ENCODE data around the gene INHBA.
A peak's percentile ranks its signal among the peaks of the same experiment; 100 is the strongest.

Gene INHBA

DNA sequence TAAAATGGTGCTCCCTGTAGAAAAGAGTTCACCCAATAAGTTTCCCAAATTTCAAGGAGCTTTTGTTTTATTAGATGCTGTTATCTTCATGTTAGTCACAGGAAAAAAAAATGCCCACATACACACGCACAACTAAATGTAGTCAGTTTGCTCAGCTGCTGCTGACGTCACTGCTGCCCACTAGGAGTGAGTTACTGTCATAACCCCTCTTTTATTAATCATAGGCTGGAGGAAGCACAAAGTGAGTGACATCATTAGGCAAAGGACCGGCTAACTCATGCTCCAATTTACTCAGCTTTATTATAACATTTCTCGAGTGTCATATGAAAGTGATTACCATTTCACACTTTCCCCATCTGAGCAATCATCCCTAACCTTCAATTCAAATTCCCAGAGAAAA lies 6.7 kb upstream of the INHBA start:
- Histone ChIP-seq H3K9me3 (ENCODE audit: control insufficient read depth, insufficient read depth, low read length) (no peaks in the 10 kb centered on the region), H3K36me3 (ENCODE audit: control insufficient read depth, insufficient read depth, low read length) (no peaks in the 10 kb centered on the region), H3K9ac (ENCODE audit: low read depth, low read length) (no peak overlapping the region), H3K4me1 (ENCODE audit: control insufficient read depth, insufficient read depth, low read length) (peaks cover 12% of the 10 kb centered on the region), H3K27me3 (ENCODE audit: control insufficient read depth, insufficient read depth, low read length) (peaks cover 14% of the 10 kb centered on the region), H3K4me3 (ENCODE audit: low read depth, low read length) (no peak overlapping the region)

DNA sequence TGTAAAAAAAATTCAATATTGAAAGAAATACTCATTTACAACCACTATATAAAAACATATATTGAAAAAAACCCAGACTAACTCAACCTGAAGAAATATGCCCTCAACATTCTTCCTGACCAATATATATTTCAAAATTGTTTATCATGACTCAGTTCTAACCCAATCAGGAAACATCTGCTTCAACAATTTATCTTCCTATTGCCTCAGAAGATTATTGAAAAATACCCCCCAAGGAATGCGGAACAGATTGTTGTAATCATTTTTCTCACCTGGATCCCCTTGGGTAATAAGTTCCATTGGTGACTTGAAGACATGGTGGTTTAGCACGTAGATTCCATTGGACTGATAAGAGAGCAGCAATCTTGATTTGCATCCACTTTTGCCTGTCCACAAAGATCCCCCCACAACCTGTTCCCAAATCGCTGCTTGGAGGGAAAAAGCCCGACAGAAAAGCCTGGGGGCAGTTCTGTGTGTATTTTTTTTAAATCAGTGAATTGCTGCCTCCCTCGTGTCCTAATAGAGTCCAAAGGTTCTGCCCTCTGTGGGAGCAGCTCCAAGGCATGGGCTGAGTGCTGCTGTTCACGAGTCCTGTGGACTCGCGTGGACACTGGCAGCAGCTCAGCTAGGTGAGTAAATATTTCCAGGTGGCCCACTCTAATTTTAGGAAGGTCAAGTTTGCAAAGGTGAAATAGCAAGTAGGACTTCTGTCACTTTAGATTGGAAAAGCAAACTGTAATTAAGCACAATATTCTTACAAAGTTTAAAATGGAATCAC lies 5.9 kb upstream of the INHBA start:
- H3K9ac ChIP-seq (ENCODE audit: low read depth, low read length), result no peak overlapping the region
- H3K27me3 ChIP-seq (ENCODE audit: control insufficient read depth, insufficient read depth, low read length), result peaks cover 14% of the 10 kb centered on the region
- H3K4me1 ChIP-seq (ENCODE audit: control insufficient read depth, insufficient read depth, low read length), result peaks cover 16% of the 10 kb centered on the region
- H3K4me3 ChIP-seq (ENCODE audit: low read depth, low read length), result no peak overlapping the region
- H3K36me3 ChIP-seq (ENCODE audit: control insufficient read depth, insufficient read depth, low read length), result no peaks in the 10 kb centered on the region
- no peaks in the 10 kb centered on the region for H3K9me3 ChIP-seq (ENCODE audit: control insufficient read depth, insufficient read depth, low read length)

DNA sequence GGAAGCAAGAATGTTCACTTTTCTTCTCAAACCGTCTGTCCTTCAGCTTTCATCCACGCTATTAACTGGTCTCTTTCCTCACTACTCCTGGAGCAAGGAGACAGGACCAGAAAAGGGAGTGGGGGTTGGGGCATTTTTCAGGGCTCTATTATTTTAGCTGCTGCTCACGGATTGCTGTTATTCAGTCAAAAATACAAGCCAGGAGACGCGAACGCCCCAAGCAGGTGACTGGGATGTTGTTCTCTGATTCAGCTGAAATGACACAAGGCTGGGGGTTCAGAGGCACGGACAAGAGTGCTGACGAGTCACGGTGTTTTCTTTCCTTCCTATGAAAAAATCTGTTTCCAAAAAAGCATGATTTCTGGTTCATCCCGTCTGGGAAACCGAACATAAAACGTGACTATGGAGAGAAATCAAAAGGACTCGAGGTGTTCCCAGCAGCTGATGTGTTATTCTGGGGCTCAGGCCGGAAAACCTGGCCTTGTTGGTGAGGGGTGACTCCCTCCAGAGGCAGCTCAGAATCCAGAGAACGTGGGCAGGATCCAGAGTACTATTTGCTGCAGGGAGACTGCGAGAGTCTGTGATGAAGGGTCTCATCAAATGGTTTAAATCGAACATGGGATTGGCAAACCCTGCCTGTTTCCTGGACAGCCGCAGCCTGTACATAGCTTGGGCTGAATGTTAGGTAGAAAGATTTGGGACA lies 3.5 kb upstream of the INHBA start:
- Histone ChIP-seq H3K27me3 (ENCODE audit: control insufficient read depth, insufficient read depth, low read length) (peaks cover 14% of the 10 kb centered on the region), H3K4me1 (ENCODE audit: control insufficient read depth, insufficient read depth, low read length) (peaks cover 25% of the 10 kb centered on the region), H3K9me3 (ENCODE audit: control insufficient read depth, insufficient read depth, low read length) (no peaks in the 10 kb centered on the region), H3K4me3 (ENCODE audit: low read depth, low read length) (no peak overlapping the region), H3K36me3 (ENCODE audit: control insufficient read depth, insufficient read depth, low read length) (no peaks in the 10 kb centered on the region), H3K9ac (ENCODE audit: low read depth, low read length) (no peak overlapping the region)

DNA sequence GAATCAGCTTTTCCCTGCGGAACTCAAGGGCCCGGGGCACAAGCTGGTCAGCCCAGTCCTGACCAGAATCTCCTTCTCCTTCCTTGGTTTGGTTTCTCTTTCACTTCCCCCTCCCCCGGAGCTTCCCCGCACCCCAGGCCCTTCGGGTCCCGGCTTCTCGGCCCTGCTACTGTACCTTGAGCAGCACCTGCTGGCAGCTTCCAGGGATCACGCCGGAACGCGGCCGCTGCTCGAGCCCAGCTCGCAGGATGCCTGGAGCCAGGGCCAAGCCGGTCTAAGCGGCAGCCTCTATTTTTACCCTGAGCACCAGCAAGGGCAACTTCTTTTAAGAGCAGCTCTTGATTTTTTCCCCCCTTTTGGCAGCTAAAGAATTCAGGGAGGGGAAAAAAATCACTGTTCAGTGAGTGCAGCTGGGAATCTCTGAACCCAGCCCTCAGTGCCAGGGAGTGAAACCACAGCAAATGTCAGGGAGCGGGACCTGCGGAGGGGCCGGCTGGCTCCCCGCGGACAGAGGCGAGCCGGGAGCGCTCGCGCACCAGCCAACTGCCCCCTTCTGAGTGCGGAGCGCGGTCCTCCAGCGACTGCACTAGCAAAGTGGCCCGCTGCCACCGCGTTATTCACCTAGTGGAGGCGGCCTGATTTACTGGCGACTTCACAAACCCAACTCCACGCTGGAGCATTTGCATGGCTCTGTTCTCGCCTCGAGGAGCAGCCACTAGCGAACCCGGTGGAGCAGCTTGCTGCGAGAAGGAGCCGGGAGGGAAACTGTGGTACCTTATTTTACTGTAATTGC lies 2.4 kb upstream of the INHBA start:
- H3K36me3 ChIP-seq (ENCODE audit: control insufficient read depth, insufficient read depth, low read length), result no peaks in the 10 kb centered on the region
- peak overlapping the region; percentile 54 for H3K4me3 ChIP-seq (ENCODE audit: low read depth, low read length)
- no peak overlapping the region for H3K9ac ChIP-seq (ENCODE audit: low read depth, low read length)
- peaks cover 25% of the 10 kb centered on the region for H3K4me1 ChIP-seq (ENCODE audit: control insufficient read depth, insufficient read depth, low read length)
- peaks cover 14% of the 10 kb centered on the region for H3K27me3 ChIP-seq (ENCODE audit: control insufficient read depth, insufficient read depth, low read length)
- no peaks in the 10 kb centered on the region for H3K9me3 ChIP-seq (ENCODE audit: control insufficient read depth, insufficient read depth, low read length)

DNA sequence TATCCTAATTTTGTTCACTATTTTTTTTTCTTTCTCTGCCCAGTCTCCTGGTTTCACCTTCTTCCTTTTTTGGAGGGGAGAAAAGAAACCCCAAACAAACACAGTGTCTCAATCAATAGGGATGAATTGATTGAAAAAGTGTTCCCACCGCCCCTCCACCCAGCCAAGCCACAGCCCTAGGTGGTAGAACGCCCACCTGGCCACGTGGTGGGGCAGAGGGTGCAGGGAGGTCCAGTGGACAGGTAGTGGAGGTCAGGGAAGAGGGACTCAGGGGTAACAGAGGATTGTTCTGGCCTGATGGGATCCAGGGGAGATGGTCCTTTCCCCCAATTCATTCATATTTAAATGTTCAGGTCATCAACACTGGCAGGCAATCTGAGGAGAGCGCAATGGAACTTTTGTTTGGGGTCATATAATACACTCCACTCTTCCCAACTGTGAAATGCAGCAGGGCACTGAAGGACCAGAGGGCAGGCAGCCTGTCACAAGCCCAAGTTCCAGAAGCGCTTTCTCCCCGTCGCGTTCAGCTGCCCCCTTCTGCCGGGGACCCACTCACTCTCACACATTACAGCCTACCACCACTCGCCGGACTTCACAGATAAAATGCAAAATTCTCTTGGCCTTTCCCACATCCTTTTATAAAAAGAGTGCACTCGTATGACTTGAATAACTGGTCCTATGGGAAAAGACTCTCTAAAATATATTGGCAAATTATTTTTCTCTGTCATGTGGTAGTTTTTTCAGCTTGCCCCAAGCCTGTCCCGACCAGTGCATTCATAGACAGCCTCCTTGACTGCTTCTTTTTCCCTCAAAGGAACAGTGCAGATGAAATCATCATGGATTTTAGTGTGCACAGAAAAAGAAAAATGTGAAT lies 1.6 kb downstream of the INHBA start:
- H3K27me3 ChIP-seq (ENCODE audit: control insufficient read depth, insufficient read depth, low read length), result peaks cover 6% of the 10 kb centered on the region
- peak overlapping the region; percentile 76 for H3K4me3 ChIP-seq (ENCODE audit: low read depth, low read length)
- H3K9ac ChIP-seq (ENCODE audit: low read depth, low read length), result no peak overlapping the region

DNA sequence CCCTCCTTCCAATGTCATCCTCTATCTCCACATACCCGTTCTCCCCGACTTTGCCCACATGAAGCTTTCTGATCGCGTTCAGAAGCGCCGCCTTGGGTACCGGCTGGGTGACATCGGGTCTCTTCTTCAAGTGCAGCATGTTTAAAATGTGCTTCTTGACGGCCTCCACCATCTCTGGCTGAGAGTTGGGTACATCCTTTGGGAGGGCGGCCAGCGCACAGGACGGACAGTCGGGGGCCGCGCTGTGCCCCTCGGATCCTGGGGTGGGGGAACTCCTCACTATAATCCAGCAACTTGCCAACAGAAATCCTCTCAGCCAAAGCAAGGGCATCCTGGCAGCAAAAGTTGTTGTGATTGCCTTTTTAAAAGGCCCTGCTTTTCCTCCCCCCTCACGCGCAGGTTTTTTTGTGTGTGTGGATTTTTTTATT lies 2.8 kb downstream of the INHBA start:
- Histone ChIP-seq H3K27me3 (ENCODE audit: control insufficient read depth, insufficient read depth, low read length) (no peaks in the 10 kb centered on the region), H3K9me3 (ENCODE audit: control insufficient read depth, insufficient read depth, low read length) (no peaks in the 10 kb centered on the region), H3K9ac (ENCODE audit: low read depth, low read length) (no peak overlapping the region), H3K4me1 (ENCODE audit: control insufficient read depth, insufficient read depth, low read length) (peaks cover 40% of the 10 kb centered on the region), H3K36me3 (ENCODE audit: control insufficient read depth, insufficient read depth, low read length) (no peaks in the 10 kb centered on the region), H3K4me3 (ENCODE audit: low read depth, low read length) (peak overlapping the region; percentile 76)

More for the DNA sequence above, 1.6 kb downstream of the INHBA start:
- no peaks in the 10 kb centered on the region for H3K9me3 ChIP-seq (ENCODE audit: control insufficient read depth, insufficient read depth, low read length)
- peaks cover 38% of the 10 kb centered on the region for H3K4me1 ChIP-seq (ENCODE audit: control insufficient read depth, insufficient read depth, low read length)
- H3K36me3 ChIP-seq (ENCODE audit: control insufficient read depth, insufficient read depth, low read length), result no peaks in the 10 kb centered on the region

DNA sequence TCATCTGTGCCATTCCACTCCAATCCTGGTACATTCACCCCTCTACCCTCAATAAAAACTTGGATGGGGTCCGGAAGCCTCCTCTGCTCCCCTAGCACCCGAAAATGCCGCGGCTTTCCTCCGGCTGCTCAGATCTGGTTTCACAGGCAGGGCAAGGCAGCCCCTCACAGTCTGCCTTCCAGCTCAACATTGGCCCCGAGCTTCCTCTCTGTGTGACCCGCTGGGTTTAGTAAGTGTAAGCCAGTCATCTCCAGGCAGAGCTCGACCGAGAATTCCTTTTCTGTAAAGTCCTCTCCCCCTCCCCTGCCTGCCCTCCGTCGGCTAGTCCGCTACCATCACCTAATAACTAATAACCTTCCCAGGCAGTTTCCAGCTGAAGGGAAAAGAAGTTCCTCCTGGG lies 3.4 kb downstream of the INHBA start:
- H3K4me3 ChIP-seq (ENCODE audit: low read depth, low read length), result peak overlapping the region; percentile 76
- no peaks in the 10 kb centered on the region for H3K9me3 ChIP-seq (ENCODE audit: control insufficient read depth, insufficient read depth, low read length)
- no peak overlapping the region for H3K9ac ChIP-seq (ENCODE audit: low read depth, low read length)
- no peaks in the 10 kb centered on the region for H3K36me3 ChIP-seq (ENCODE audit: control insufficient read depth, insufficient read depth, low read length)
- no peaks in the 10 kb centered on the region for H3K27me3 ChIP-seq (ENCODE audit: control insufficient read depth, insufficient read depth, low read length)
- H3K4me1 ChIP-seq (ENCODE audit: control insufficient read depth, insufficient read depth, low read length), result peaks cover 36% of the 10 kb centered on the region

DNA sequence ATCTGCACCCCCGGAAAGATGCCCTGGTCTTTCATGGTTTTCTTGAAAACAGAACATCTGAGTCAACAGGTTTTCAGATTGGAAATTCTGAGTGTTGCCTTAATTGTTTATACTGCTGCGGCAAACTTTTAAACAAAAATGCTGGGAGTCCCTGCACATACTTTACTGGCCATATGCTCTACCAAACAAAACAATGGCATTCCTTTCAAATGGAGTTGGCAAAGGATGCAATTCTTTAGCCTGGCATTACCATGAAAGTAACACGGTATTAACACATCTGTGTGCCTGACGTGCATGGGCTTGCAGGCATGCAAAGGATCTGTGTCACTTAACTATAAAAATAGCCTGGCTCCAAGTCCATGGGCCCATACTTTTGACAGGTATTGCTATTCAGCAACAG lies 4.2 kb downstream of the INHBA start:
- H3K9me3 ChIP-seq (ENCODE audit: control insufficient read depth, insufficient read depth, low read length), result no peaks in the 10 kb centered on the region
- H3K4me3 ChIP-seq (ENCODE audit: low read depth, low read length), result peak overlapping the region; percentile 76
- no peaks in the 10 kb centered on the region for H3K27me3 ChIP-seq (ENCODE audit: control insufficient read depth, insufficient read depth, low read length)
- peaks cover 33% of the 10 kb centered on the region for H3K4me1 ChIP-seq (ENCODE audit: control insufficient read depth, insufficient read depth, low read length)
- H3K36me3 ChIP-seq (ENCODE audit: control insufficient read depth, insufficient read depth, low read length), result no peaks in the 10 kb centered on the region
- no peak overlapping the region for H3K9ac ChIP-seq (ENCODE audit: low read depth, low read length)

DNA sequence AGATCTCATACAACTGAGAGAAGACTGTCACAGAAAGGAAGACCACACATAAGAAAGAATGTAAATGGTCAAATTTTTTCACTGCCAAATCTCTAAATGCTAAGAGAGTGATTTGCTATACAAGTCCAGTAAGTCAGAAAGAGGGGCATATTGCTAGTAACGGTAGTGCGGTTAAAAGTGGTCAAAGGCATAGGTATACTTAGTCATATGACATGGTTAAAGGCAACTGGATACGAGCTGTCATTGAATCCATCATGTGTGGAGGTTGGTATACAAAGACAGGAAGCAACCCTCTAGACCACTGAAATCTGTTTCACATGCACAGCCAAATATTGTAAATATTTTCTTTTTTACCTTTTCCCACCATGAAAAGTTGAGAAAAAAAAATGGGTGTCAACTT lies 4.8 kb downstream of the INHBA start:
- peak overlapping the region; percentile 76 for H3K4me3 ChIP-seq (ENCODE audit: low read depth, low read length)
- H3K4me1 ChIP-seq (ENCODE audit: control insufficient read depth, insufficient read depth, low read length), result peaks cover 33% of the 10 kb centered on the region
- no peaks in the 10 kb centered on the region for H3K9me3 ChIP-seq (ENCODE audit: control insufficient read depth, insufficient read depth, low read length)
- H3K9ac ChIP-seq (ENCODE audit: low read depth, low read length), result no peak overlapping the region
- no peaks in the 10 kb centered on the region for H3K27me3 ChIP-seq (ENCODE audit: control insufficient read depth, insufficient read depth, low read length)
- no peaks in the 10 kb centered on the region for H3K36me3 ChIP-seq (ENCODE audit: control insufficient read depth, insufficient read depth, low read length)

DNA sequence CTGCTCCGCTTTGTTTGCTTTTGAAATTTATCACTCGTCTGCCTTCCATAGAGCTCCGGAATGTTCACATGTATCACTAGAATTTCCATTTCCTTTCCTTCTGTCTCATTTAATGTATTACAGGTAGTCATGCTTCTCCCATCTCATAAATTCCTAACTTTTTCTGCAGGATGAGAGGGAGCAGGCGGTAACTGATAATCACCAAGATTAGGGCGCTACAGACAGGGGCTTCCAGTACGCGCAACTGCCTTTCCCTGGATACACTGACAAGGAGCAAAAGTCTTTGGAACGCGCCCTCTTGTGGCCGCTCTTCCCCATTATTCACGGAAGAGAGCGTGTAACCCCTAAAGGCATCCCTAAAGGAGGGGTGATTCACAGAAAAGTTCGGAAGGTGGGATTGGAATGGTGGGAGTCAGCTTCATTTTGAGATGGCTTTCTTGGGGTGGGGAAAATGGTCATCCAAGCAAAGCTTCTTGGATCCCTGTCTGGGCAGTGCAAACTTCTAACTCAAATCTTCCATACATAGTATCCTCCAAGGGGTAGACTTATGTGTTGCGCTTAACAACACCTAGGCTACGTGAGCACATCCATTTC lies 6.5 kb downstream of the INHBA start:
- Histone ChIP-seq H3K9me3 (ENCODE audit: control insufficient read depth, insufficient read depth, low read length) (no peaks in the 10 kb centered on the region), H3K9ac (ENCODE audit: low read depth, low read length) (no peak overlapping the region), H3K4me3 (ENCODE audit: low read depth, low read length) (no peak overlapping the region)

More for the DNA sequence above, 6.5 kb downstream of the INHBA start:
- Histone ChIP-seq H3K36me3 (ENCODE audit: control insufficient read depth, insufficient read depth, low read length) (no peaks in the 10 kb centered on the region), H3K4me1 (ENCODE audit: control insufficient read depth, insufficient read depth, low read length) (peaks cover 22% of the 10 kb centered on the region), H3K27me3 (ENCODE audit: control insufficient read depth, insufficient read depth, low read length) (no peaks in the 10 kb centered on the region)

All from iPS-15b (cell line).